Nephron (organoid): ENCODE results near the gene OR51F2.
A peak's percentile ranks its signal among the peaks of the same experiment; 100 is the strongest.

Source experiments
- H3K27ac Mint-ChIP-seq, 3 experiments: 2 replicates each; pipeline ENCODE4 v1.8.0; 2020; ENCODE audit warnings: mixed read lengths in 3 of 3, mild to moderate bottlenecking in 2 of 3, moderate library complexity in 1 of 3
- H3K27me3 Mint-ChIP-seq: 2 replicates; pipeline ENCODE4 v1.8.0; 2021; ENCODE audit warnings: low read depth, mild to moderate bottlenecking, moderate library complexity, mixed read lengths
- H3K36me3 Mint-ChIP-seq: 2 replicates; pipeline ENCODE4 v1.8.0; 2020; ENCODE audit warnings: low read depth, mixed read lengths
- H3K4me1 Mint-ChIP-seq: 2 replicates; pipeline ENCODE4 v1.8.0; 2020; ENCODE audit warnings: mixed read lengths
- H3K4me3 Mint-ChIP-seq, 3 experiments: 2 replicates each; pipeline ENCODE4 v1.8.0; 2020; ENCODE audit warnings: mild to moderate bottlenecking in 3 of 3, mixed read lengths in 3 of 3, moderate library complexity in 2 of 3
- H3K9me3 Mint-ChIP-seq: 2 replicates; pipeline ENCODE4 v1.8.0; 2020; ENCODE audit warnings: mixed read lengths
- TF ChIP-seq, protein P1 (sequence below), 3 experiments: fragments of 200-600 bp; sonication (generic); IDR thresholded peaks; one replicate each; pipeline ENCODE4 v1.5.0; 2021; ENCODE audit warnings: antibody characterized with exemption in 3 of 3; ENCODE audit not compliant: unreplicated experiment in 3 of 3

The OR51F2 gene

GRCh38 chr11:4808476-4808875 lies 12.6 kb upstream of the OR51F2 start:
- no peak overlapping the region for H3K4me3 Mint-ChIP-seq
- H3K9me3 Mint-ChIP-seq: no peaks in the 10 kb centered on the region
- H3K27ac Mint-ChIP-seq: no peak overlapping the region
- H3K4me1 Mint-ChIP-seq: no peaks in the 10 kb centered on the region
- TF ChIP-seq, protein P1, sequence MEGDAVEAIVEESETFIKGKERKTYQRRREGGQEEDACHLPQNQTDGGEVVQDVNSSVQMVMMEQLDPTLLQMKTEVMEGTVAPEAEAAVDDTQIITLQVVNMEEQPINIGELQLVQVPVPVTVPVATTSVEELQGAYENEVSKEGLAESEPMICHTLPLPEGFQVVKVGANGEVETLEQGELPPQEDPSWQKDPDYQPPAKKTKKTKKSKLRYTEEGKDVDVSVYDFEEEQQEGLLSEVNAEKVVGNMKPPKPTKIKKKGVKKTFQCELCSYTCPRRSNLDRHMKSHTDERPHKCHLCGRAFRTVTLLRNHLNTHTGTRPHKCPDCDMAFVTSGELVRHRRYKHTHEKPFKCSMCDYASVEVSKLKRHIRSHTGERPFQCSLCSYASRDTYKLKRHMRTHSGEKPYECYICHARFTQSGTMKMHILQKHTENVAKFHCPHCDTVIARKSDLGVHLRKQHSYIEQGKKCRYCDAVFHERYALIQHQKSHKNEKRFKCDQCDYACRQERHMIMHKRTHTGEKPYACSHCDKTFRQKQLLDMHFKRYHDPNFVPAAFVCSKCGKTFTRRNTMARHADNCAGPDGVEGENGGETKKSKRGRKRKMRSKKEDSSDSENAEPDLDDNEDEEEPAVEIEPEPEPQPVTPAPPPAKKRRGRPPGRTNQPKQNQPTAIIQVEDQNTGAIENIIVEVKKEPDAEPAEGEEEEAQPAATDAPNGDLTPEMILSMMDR (IDR thresholded peaks at IDR 0.05; ENCODE audit: unreplicated experiment in 3 of 3): no peak
- H3K27me3 Mint-ChIP-seq: no peaks in the 10 kb centered on the region
- H3K36me3 Mint-ChIP-seq: no peaks in the 10 kb centered on the region

- Mint-ChIP-seq H3K9me3 (no peaks in the 10 kb centered on the region), H3K36me3 (no peaks in the 10 kb centered on the region), H3K4me1 (no peaks in the 10 kb centered on the region), H3K27ac (no peak overlapping the region), H3K27me3 (no peaks in the 10 kb centered on the region), H3K4me3 (no peak overlapping the region)
- TF ChIP-seq, protein P1 (IDR thresholded peaks at IDR 0.05; ENCODE audit: unreplicated experiment in 3 of 3): no peak
Measured at GRCh38 chr11:4809246-4809645, 11.9 kb upstream of the OR51F2 start.

DNA sequence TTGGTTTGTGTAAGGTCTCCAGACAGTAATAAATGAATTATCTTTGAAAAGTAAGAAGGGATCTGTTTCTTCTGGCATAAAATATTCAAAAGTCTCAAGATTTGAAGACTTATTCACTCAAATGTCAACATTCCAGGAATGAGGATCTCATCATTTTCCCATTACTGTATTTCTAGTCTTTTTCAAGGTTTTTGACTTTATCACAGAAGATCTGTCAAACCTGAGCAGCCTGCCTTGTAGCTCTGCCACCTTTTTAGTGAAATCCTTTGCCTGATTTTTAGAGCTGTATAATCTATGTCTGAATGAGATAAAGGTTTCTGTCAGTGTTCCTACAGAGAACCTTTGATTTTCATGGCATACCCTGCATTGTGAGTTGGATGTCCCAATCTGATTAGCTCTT lies 4.0 kb downstream of the OR51F2 start:
- H3K4me3 Mint-ChIP-seq: no peak overlapping the region
- TF ChIP-seq, protein P1 (IDR thresholded peaks at IDR 0.05; ENCODE audit: unreplicated experiment in 3 of 3): no peak
- H3K36me3 Mint-ChIP-seq: no peaks in the 10 kb centered on the region
- H3K27me3 Mint-ChIP-seq: no peaks in the 10 kb centered on the region
- H3K27ac Mint-ChIP-seq: no peak overlapping the region
- no peaks in the 10 kb centered on the region for H3K4me1 Mint-ChIP-seq
- H3K9me3 Mint-ChIP-seq: no peaks in the 10 kb centered on the region

DNA sequence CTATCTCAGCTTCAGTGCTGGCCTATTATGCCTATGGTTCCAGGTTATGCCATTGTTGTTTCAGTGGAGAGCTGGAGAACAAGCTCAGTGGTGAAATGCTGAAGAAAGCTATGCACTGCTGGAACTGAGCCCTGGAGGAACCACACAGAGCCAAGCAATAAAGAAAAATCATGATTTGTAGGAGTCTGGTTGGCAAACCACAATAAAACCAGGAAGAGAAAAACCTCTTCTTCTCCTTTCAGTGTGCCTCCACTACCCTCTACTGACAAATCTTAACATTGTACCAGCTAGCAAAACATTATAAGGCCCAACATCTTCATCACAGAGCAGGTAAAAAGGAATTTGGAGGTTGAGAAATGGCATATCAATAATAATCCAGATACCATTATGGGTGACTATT lies 5.3 kb downstream of the OR51F2 start:
- H3K36me3 Mint-ChIP-seq: no peaks in the 10 kb centered on the region
- no peak overlapping the region for H3K4me3 Mint-ChIP-seq
- no peak overlapping the region for H3K27ac Mint-ChIP-seq
- H3K9me3 Mint-ChIP-seq: no peaks in the 10 kb centered on the region
- H3K4me1 Mint-ChIP-seq: no peaks in the 10 kb centered on the region
- no peaks in the 10 kb centered on the region for H3K27me3 Mint-ChIP-seq
- TF ChIP-seq, protein P1 (IDR thresholded peaks at IDR 0.05; ENCODE audit: unreplicated experiment in 3 of 3): peak; percentile 38 to 47 (median 39)

DNA sequence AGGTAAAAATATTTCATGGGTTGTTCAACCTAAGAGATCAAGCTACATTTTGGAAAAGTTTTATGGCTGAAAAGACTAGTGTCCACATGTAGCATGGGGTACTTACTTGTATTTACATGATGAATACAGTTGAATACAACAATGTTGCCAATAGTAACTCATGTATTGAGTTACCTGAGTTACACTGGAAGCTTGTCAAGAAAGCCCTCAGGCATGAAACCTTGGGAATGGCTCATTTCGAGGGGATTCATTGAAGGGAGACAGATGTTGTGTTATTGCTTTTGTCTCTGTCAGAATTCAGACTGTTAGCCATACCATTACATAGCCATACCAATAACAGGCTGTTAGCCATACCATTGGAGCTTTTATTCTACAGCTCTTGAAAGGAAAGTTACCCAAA lies 9.2 kb downstream of the OR51F2 start:
- Mint-ChIP-seq H3K27ac (no peak overlapping the region), H3K36me3 (no peaks in the 10 kb centered on the region), H3K4me1 (no peaks in the 10 kb centered on the region), H3K27me3 (no peaks in the 10 kb centered on the region), H3K4me3 (no peak overlapping the region), H3K9me3 (no peaks in the 10 kb centered on the region)
- TF ChIP-seq, protein P1 (IDR thresholded peaks at IDR 0.05; ENCODE audit: unreplicated experiment in 3 of 3): no peak

DNA sequence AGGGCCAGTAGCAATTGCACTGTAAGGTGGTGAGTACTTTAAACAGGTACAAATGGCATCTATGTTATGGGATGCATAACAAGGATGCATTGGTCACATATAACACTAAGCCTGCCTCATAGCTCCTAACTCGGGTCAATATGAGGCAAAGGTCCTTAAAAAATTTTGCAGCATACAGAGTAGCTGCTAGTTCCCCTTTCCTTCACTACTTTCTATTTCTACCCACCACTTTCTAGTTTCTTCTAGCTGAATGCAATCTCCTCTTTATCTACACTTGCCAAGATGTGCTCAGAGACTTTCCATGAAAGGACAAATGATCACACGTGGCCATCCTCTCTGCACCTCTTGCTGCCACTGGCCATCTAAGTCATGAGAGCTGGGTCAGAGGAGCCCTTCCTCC lies 9.8 kb downstream of the OR51F2 start:
- Mint-ChIP-seq H3K9me3 (no peaks in the 10 kb centered on the region), H3K27me3 (no peaks in the 10 kb centered on the region), H3K4me3 (no peak overlapping the region)

More for the DNA sequence above, 9.8 kb downstream of the OR51F2 start:
- Mint-ChIP-seq H3K36me3 (no peaks in the 10 kb centered on the region), H3K4me1 (no peaks in the 10 kb centered on the region), H3K27ac (no peak overlapping the region)
- TF ChIP-seq, protein P1 (IDR thresholded peaks at IDR 0.05; ENCODE audit: unreplicated experiment in 3 of 3): no peak
